ENCODE results near the gene BBLN.

- no peak for TF ChIP-seq RARB (CRISPR knock-in tag; IDR thresholded peaks at IDR 0.05)
- TF ChIP-seq PPARA (CRISPR knock-in tag; IDR thresholded peaks at IDR 0.05; ENCODE audit: borderline replicate concordance): no peak
These were observed 39.2 kb upstream of the BBLN start for GRCh38 chr9:128120741-128121465.

Measured in SK-N-SH treated with all-trans-retinoic acid at 6 μM for 48 hours (cell line).